ENCODE measurements around the gene CATSPERZ.

CATSPERZ gene

DNA sequence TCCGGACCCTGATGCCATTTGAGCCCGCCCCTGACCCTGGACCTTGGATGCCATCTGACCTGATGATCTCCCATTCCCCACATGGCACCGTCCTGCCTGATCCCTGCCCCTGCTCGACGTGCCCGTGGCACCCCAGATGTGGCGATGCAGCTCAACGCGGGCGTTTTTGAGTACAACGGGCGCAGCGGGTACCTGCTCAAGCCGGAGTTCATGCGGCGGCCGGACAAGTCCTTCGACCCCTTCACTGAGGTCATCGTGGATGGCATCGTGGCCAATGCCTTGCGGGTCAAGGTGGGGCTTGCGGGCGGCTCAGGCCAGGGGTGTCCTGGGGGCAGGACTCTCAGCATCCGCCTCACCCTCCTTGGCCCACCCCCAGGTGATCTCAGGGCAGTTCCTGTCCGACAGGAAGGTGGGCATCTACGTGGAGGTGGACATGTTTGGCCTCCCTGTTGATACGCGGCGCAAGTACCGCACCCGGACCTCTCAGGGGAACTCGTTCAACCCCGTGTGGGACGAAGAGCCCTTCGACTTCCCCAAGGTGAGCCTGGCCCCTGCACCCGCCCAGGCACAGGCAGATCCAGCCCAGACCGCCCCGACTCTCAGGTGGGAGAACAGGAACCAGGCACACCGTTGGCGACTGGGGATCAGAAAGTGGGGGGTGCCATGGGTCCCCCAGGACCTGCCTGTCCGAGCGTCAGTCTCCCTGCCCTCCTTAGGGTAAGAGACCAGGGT is 37.7 kb upstream of the CATSPERZ start:
- Histone ChIP-seq H3K4me2 (ENCODE audit: low read depth, low read length, poor library complexity, severe bottlenecking) (no peak overlapping the region), H3K36me3 (ENCODE audit: insufficient read depth, low read length) (no peaks in the 10 kb centered on the region), H2AFZ (ENCODE audit: low read length) (no peak overlapping the region), H3K4me1 (ENCODE audit: insufficient read depth, low read length, poor library complexity, severe bottlenecking) (no peaks in the 10 kb centered on the region), H3K27me3 (ENCODE audit: insufficient read depth, low read length, poor library complexity, severe bottlenecking) (no peaks in the 10 kb centered on the region), H3K9me2 (replicated peaks; ENCODE audit: low read depth, low read length) (no peaks in the 10 kb centered on the region), H3K9me3 (ENCODE audit: insufficient read depth, low read depth, low read length) (no peaks in the 10 kb centered on the region), H3K9ac (ENCODE audit: low read depth, low read length, poor library complexity, severe bottlenecking) (no peak overlapping the region), H3F3A (ENCODE audit: low read depth) (no peaks in the 10 kb centered on the region), H3K79me2 (ENCODE audit: insufficient read depth, low read length) (no peaks in the 10 kb centered on the region), H4K20me1 (ENCODE audit: insufficient read depth, low read length, poor library complexity, severe bottlenecking) (no peaks in the 10 kb centered on the region), H3K4me3 (ENCODE audit: low read length, poor library complexity, severe bottlenecking) (no peak overlapping the region)
- no peak for TF ChIP-seq CTCF (conservative IDR thresholded peaks at IDR 0.05; ENCODE audit: low read length)
- no peak for TF ChIP-seq EZH2phosphoT487 (IDR thresholded peaks at IDR 0.05; ENCODE audit: borderline replicate concordance)

- H4K20me1 ChIP-seq (ENCODE audit: insufficient read depth, low read length, poor library complexity, severe bottlenecking) = no peaks in the 10 kb centered on the region
- TF ChIP-seq CTCF (conservative IDR thresholded peaks at IDR 0.05; ENCODE audit: low read length) (no peak), EZH2phosphoT487 (IDR thresholded peaks at IDR 0.05; ENCODE audit: borderline replicate concordance) (no peak)
- H3K9ac ChIP-seq (ENCODE audit: low read depth, low read length, poor library complexity, severe bottlenecking) = no peak overlapping the region
- no peak overlapping the region for H3K4me3 ChIP-seq (ENCODE audit: low read length, poor library complexity, severe bottlenecking)
- H3K4me1 ChIP-seq (ENCODE audit: insufficient read depth, low read length, poor library complexity, severe bottlenecking) = peaks cover 7% of the 10 kb centered on the region
- no peaks in the 10 kb centered on the region for H3K36me3 ChIP-seq (ENCODE audit: insufficient read depth, low read length)
- no peak overlapping the region for H3K4me2 ChIP-seq (ENCODE audit: low read depth, low read length, poor library complexity, severe bottlenecking)
- H3K79me2 ChIP-seq (ENCODE audit: insufficient read depth, low read length) = no peaks in the 10 kb centered on the region
- H3F3A ChIP-seq (ENCODE audit: low read depth) = no peaks in the 10 kb centered on the region
- H2AFZ ChIP-seq (ENCODE audit: low read length) = no peak overlapping the region
- H3K9me3 ChIP-seq (ENCODE audit: insufficient read depth, low read depth, low read length) = no peaks in the 10 kb centered on the region
- H3K9me2 ChIP-seq (replicated peaks; ENCODE audit: low read depth, low read length) = no peaks in the 10 kb centered on the region
- no peaks in the 10 kb centered on the region for H3K27me3 ChIP-seq (ENCODE audit: insufficient read depth, low read length, poor library complexity, severe bottlenecking)
Measured at GRCh38 chr11:64263021-64263946, 36.9 kb upstream of the CATSPERZ start.

GRCh38 chr11:64263947-64264317 is 36.2 kb upstream of the CATSPERZ start:
- Histone ChIP-seq H3K4me3 (ENCODE audit: low read length, poor library complexity, severe bottlenecking) (no peak overlapping the region), H3K9me3 (ENCODE audit: insufficient read depth, low read depth, low read length) (no peaks in the 10 kb centered on the region), H3F3A (ENCODE audit: low read depth) (no peaks in the 10 kb centered on the region), H3K27me3 (ENCODE audit: insufficient read depth, low read length, poor library complexity, severe bottlenecking) (no peaks in the 10 kb centered on the region), H2AFZ (ENCODE audit: low read length) (no peak overlapping the region), H3K9ac (ENCODE audit: low read depth, low read length, poor library complexity, severe bottlenecking) (no peak overlapping the region), H4K20me1 (ENCODE audit: insufficient read depth, low read length, poor library complexity, severe bottlenecking) (no peaks in the 10 kb centered on the region), H3K4me1 (ENCODE audit: insufficient read depth, low read length, poor library complexity, severe bottlenecking) (peaks cover 14% of the 10 kb centered on the region), H3K79me2 (ENCODE audit: insufficient read depth, low read length) (no peaks in the 10 kb centered on the region), H3K9me2 (replicated peaks; ENCODE audit: low read depth, low read length) (no peaks in the 10 kb centered on the region), H3K36me3 (ENCODE audit: insufficient read depth, low read length) (no peaks in the 10 kb centered on the region), H3K4me2 (ENCODE audit: low read depth, low read length, poor library complexity, severe bottlenecking) (no peak overlapping the region)
- no peak for TF ChIP-seq EZH2phosphoT487 (IDR thresholded peaks at IDR 0.05; ENCODE audit: borderline replicate concordance)
- TF ChIP-seq CTCF (conservative IDR thresholded peaks at IDR 0.05; ENCODE audit: low read length) = no peak
